Measurements from ENCODE around the gene ACSL6.
"Not testable (repeated sequence)": the region's sequence is repeated elsewhere in the genome, so short reads cannot be mapped to it uniquely, and the experiment has no call there.

ACSL6 gene

DNA sequence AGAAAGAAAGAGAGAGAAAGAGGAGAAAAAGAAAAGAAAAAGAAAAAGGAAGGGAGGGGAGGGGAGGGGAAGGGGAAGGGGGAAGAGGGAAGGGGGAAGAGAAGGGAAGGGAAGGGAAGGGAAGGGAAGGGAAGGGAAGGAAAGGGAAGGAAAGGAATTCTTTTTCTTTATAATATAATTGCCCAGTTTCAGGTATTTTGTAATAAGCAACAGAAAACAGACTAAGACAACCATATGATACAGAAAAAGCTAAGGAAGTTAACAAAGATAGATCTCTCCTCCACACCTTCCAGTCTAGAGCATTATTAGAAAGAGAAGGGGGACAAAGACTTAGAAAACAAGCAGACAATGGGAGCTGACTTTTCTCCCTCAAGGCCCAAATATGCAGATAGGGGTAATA, 97.0 kb downstream of the ACSL6 start:
- DNase-seq = no peak

DNA sequence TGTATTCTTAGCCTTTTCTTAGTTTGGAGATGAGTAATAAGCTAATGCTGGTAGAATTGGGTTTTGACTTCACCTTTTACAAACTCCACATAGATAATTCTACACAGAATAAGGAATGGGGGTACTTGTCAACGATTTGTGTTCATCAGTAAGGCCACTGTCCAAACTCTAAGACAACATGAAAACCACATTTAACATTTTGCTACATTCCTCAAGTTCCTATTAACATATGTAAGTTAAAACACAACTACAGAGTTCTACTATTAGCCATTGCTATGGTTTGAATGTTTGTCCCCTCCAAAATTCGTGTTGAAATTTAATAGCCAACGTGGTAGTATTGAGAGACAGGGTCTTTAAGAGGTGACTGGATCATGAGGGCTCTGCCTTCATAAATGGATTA, 97.9 kb downstream of the ACSL6 start:
- DNase-seq = no peak

DNA sequence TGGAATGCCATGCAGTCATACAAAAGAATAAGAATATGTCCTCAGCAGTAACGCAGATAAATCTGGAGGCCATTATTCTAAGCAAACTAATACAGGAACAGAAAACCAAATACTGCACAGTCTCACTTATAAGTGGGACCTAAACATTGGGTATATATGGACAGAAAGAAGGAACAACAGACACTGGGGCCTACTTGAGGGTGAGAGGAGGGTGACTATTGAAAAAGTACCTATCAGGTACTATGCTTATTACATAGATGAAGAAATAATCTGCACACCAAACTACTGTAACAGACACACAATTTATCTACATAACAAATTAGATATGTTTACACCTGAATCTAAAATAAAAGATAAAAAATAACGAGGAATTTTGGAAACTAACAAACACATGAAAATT, 104.8 kb downstream of the ACSL6 start:
- no peak for DNase-seq

DNA sequence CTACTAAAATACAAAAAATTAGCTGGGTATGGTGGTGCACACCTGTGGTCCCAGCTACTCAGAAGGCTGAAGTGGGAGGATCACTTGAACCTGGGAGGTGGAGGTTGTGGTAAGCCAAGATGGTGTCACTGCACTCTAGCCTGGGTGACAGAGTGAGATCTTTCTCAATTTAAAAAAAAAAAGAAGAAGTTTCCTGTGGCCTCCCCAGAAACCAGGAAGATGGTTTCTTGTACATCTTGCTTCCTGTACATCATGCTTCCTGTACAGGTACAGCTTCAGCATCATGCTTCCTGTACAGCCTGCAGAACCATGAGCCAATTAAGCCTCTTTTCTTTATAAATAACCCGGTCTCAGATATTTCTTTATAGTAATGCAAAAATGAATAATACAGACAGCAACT, 109.2 kb downstream of the ACSL6 start:
- DNase-seq = not testable (repeated sequence)
